D721Med (cell line): ENCODE data around the gene NDE1.

Experiments
- DNase-seq: peaks from one replicate; pipeline ENCODE4 v3.0.0; 2011; ENCODE audit warnings: low spot score; ENCODE audit not compliant: insufficient read length
- FAIRE-seq: peaks from 2 replicates; lab custom pipeline; 2011; peaks lifted over from hg19 to GRCh38; lab: Jason Lieb, UNC
- CTCF ChIP-seq: IDR thresholded peaks from 2 replicates; pipeline ENCODE4 v1.5.1; 2012; ENCODE audit warnings: mild to moderate bottlenecking, control low read depth; ENCODE audit not compliant: insufficient read depth; ENCODE audit errors: missing control alignments

NDE1 gene

GRCh38 chr16:15747937-15748336, 97.9 kb downstream of the NDE1 start:
- DNase-seq (no peak), FAIRE-seq (no peak)
- TF ChIP-seq CTCF, result no peak

DNA sequence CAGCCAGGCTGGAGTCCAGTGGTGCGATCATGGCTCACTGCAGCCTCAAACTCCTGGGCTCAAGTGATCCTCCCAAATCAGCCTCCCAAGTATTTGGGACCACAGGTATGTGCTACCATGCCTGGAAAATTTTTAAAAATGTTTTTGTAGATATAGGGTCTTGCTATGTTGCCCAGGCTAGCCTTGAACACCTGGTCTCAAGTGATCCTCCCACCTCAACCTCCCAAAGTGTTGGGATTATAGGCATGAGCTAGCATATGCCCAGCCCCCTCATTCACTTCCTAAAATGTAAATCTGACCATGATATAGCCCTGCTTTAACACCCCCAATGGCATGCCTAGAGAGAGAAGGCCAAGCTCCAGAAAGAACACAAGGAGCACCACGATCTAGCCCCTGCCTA, 98.6 kb downstream of the NDE1 start:
- DNase-seq (no peak), FAIRE-seq (no peak)
- no peak for TF ChIP-seq CTCF

DNA sequence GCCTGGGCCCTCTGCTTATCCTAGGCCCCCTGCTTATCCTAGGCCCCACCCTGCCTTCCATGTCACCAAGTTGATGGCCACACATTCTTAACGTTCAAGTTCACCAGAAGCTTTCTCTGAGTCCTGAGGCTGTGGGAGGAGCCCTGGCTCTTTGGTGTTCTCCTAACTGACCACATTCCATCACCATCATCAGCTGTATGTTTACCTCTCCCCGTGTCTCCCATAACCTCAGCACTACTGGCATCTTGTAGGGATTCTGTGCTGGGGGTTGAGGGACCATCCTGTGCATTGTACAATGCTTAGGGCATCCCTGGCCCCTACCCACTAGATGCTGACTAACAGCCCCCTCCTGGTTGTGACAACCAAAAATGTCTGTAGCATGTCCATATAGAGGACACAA, 99.3 kb downstream of the NDE1 start:
- no peak for FAIRE-seq
- DNase-seq, result no peak
- TF ChIP-seq CTCF, result no peak

GRCh38 chr16:15749985-15750384, 99.9 kb downstream of the NDE1 start:
- no peak for TF ChIP-seq CTCF
- no peak for FAIRE-seq
- DNase-seq, result no peak

- DNase-seq (no peak), FAIRE-seq (no peak)
- TF ChIP-seq CTCF, result no peak
Measured at GRCh38 chr16:15751940-15752339, 101.9 kb downstream of the NDE1 start.

DNA sequence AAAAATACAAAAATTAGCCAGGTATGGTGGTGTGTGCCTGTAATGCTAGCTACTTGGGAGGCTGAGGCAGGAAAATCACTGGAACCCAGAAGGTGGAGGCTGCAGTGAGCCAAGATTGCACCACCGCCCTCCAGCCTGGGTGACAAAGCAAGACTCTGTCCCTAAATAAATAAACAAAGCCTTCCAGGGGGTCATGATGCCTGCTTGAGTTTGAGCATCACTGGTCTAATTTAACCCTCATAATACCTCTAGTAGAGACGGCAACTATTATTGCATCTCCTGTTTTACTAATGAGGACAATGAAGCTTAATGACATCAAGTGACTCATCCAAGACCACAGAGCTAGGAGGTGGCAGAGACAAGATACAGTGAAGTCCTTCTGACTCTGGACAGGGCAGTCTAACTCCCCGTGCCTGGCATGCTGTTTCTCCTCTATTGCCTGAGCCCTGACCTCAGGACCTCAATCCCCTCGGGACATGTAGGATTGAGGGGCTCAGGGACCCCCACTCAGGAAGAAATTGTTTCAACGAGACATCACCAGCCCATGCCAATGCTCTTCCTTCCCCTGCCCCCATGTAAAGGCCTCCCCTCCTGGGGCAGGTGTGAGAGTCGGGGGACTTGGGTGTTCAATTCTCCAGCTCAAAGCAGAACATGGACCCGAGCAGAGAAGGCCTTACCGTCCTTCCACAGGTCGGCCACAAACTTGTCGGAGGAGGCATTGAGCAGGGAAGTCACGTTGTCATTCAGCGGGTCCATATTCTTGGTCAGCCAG, 102.9 kb downstream of the NDE1 start:
- no peak for TF ChIP-seq CTCF
- FAIRE-seq, result no peak
- no peak for DNase-seq

GRCh38 chr16:15754821-15755534, 104.9 kb downstream of the NDE1 start:
- FAIRE-seq (no peak), DNase-seq (no peak)
- TF ChIP-seq CTCF, result no peak
